ENCODE measurements around the gene NBL1.
A peak's percentile ranks its signal among the peaks of the same experiment; 100 is the strongest.

GRCh38 chr1:19704247-19705113 lies 60.4 kb downstream of the NBL1 start:
- TF ChIP-seq, protein P1, sequence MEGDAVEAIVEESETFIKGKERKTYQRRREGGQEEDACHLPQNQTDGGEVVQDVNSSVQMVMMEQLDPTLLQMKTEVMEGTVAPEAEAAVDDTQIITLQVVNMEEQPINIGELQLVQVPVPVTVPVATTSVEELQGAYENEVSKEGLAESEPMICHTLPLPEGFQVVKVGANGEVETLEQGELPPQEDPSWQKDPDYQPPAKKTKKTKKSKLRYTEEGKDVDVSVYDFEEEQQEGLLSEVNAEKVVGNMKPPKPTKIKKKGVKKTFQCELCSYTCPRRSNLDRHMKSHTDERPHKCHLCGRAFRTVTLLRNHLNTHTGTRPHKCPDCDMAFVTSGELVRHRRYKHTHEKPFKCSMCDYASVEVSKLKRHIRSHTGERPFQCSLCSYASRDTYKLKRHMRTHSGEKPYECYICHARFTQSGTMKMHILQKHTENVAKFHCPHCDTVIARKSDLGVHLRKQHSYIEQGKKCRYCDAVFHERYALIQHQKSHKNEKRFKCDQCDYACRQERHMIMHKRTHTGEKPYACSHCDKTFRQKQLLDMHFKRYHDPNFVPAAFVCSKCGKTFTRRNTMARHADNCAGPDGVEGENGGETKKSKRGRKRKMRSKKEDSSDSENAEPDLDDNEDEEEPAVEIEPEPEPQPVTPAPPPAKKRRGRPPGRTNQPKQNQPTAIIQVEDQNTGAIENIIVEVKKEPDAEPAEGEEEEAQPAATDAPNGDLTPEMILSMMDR (IDR thresholded peaks at IDR 0.05) = peak; percentile 71 to 93 (median 86)
- TF ChIP-seq POLR2A (IDR thresholded peaks at IDR 0.05) = no peak
- TF ChIP-seq POLR2AphosphoS5 (IDR thresholded peaks at IDR 0.05) = no peak
- no peak for TF ChIP-seq EP300 (IDR thresholded peaks at IDR 0.05)
